Naive thymus-derived CD4-positive, alpha-beta T cell (primary cell): ENCODE measurements around the gene BRPF1. TPM values are rescaled to one million over a fixed set of nuclear protein-coding genes. Genes with fewer than 3 reads are reported as not detected.
A peak's percentile ranks its signal among the peaks of the same experiment; 100 is the strongest.

Experiments used
- ATAC-seq: fragments of 150-1000 bp; cut with Tn5 transposase; 2 replicates; pipeline ENCODE4 v1.10.0; 2021; ENCODE audit warnings: mild to moderate bottlenecking, moderate library complexity
- CTCF ChIA-PET: fragments of 350-600 bp; sonication (Branson Sonifier 250); formaldehyde crosslinking; loops from one replicate; lab custom pipeline; 2021; ENCODE audit warnings: antibody characterized with exemption; lab: Charles Lee
- POLR2A ChIA-PET: fragments of 350-600 bp; sonication (Branson Sonifier 250); formaldehyde crosslinking; loops from one replicate; lab custom pipeline; 2021; ENCODE audit warnings: antibody characterized with exemption, inconsistent platforms; lab: Charles Lee
- DNase-seq, 9 donors: peaks; one replicate each; pipeline versions ENCODE4 v3.0.0 to v3.0.0-alpha.2; 2020 to 2022; ENCODE audit warnings: mixed read lengths in 1 of 9
- H3K27ac ChIP-seq: one replicate; pipeline ENCODE4 v1.7.0; 2013; ENCODE audit warnings: mild to moderate bottlenecking, low read depth, low read length, moderate library complexity
- H3K27me3 ChIP-seq, 2 donors: one replicate each; pipeline ENCODE4 v1.7.0; 2013; ENCODE audit warnings: low read length in 2 of 2, mild to moderate bottlenecking in 2 of 2, moderate library complexity in 2 of 2; ENCODE audit not compliant: control insufficient read depth in 2 of 2, insufficient read depth in 2 of 2
- H3K36me3 ChIP-seq, 3 experiments: 1 replicate in 2 of 3; 2 replicates in 1 of 3; pipeline ENCODE4 v1.7.0; 2013; ENCODE audit warnings: low read length in 3 of 3, mild to moderate bottlenecking in 3 of 3, moderate library complexity in 1 of 3; ENCODE audit not compliant: insufficient read depth in 3 of 3, control insufficient read depth in 2 of 3
- H3K4me1 ChIP-seq, 2 donors: one replicate each; pipeline ENCODE4 v1.7.0; 2013; ENCODE audit warnings: low read length in 2 of 2, mild to moderate bottlenecking in 2 of 2, moderate library complexity in 1 of 2; ENCODE audit not compliant: control insufficient read depth in 2 of 2, insufficient read depth in 2 of 2
- H3K4me3 ChIP-seq: 2 replicates; pipeline ENCODE4 v1.7.0; 2013; ENCODE audit warnings: mild to moderate bottlenecking, low read length
- H3K9me3 ChIP-seq, 3 experiments: 1 replicate in 2 of 3; 2 replicates in 1 of 3; pipeline ENCODE4 v1.7.0; 2013; ENCODE audit warnings: low read length in 3 of 3; ENCODE audit not compliant: control insufficient read depth in 2 of 3
- H3K27ac Mint-ChIP-seq, 9 donors: one replicate each; pipeline ENCODE4 v1.8.0; 2020 to 2022; ENCODE audit warnings: mixed read lengths in 9 of 9, mild to moderate bottlenecking in 8 of 9, moderate library complexity in 5 of 9, inconsistent platforms in 2 of 9
- H3K27me3 Mint-ChIP-seq, 5 donors: one replicate each; pipeline ENCODE4 v1.8.0; 2021 to 2022; ENCODE audit warnings: mixed read lengths in 5 of 5, mild to moderate bottlenecking in 1 of 5
- H3K36me3 Mint-ChIP-seq, 5 donors: one replicate each; pipeline ENCODE4 v1.8.0; 2020 to 2022; ENCODE audit warnings: mixed read lengths in 5 of 5, mild to moderate bottlenecking in 3 of 5, inconsistent platforms in 1 of 5
- H3K4me1 Mint-ChIP-seq, 7 donors: one replicate each; pipeline ENCODE4 v1.8.0; 2020 to 2022; ENCODE audit warnings: mixed read lengths in 7 of 7, mild to moderate bottlenecking in 3 of 7, inconsistent platforms in 1 of 7
- H3K4me3 Mint-ChIP-seq, 10 donors: one replicate each; pipeline ENCODE4 v1.8.0; 2020 to 2022; ENCODE audit warnings: mild to moderate bottlenecking in 10 of 10, mixed read lengths in 10 of 10, moderate library complexity in 6 of 10, inconsistent platforms in 2 of 10
- H3K9me3 Mint-ChIP-seq, 11 donors: one replicate each; pipeline ENCODE4 v1.8.0; 2020 to 2022; ENCODE audit warnings: mixed read lengths in 11 of 11, mild to moderate bottlenecking in 4 of 11, inconsistent platforms in 1 of 11, moderate library complexity in 1 of 11
- intact Hi-C, 2 donors: fragments of 100-400 bp; cut with micrococcal nuclease; formaldehyde crosslinking; loops; one replicate each; pipeline ENCODE4 v1.15.1; 2023
- polyA plus RNA-seq, 2 donors: library from polyadenylated mRNA; unstranded; fragments of 300-500 nt; fragmentation: Illumina TruSeq; gene quantifications; one replicate each; pipeline ENCODE4 v1.2.3, GENCODE V29; 2021
- total RNA-seq, 6 experiments: library from RNA in 5 of 6; stranded (reverse) in 5 of 6; gene quantifications; 1 replicate in 5 of 6; 2 replicates in 1 of 6; pipeline ENCODE4 v1.2.3 and lab custom pipeline; 2021 to 2026

The BRPF1 gene
- total and polyA plus RNA-seq, 7 experiments from 2014 or later: 9.2 to 42.4 (median 33.1) TPM

- no peaks in the 10 kb centered on the region for H3K27me3 ChIP-seq
- H3K4me1 ChIP-seq: no peaks in the 10 kb centered on the region
These were observed 39.1 kb upstream of the BRPF1 start for GRCh38 chr3:9692416-9692815.

DNA sequence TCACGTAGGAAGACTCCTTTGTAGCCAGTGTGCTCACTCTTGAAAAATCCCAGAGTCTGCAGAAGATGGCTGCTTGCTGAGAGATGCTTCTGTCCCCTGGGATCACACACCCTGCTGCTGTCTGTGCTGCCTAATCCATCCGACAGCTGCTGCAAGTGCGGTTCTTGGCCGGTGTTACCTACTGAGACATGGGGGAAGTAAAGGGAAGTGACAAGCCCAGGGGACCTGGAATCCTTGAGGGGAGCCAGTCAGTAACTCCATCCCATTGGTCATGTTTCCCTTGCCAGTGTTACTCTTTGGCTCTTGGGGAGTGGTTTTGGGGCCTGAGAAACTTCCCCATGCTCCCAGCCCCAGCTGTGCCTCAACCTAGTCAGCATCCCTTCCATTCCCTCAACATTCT lies 36.2 kb upstream of the BRPF1 start:
- peak overlapping the region in 1 of 9 donors; percentile 58 for H3K27ac Mint-ChIP-seq
- H3K4me1 ChIP-seq: no peaks in the 10 kb centered on the region
- H3K4me1 Mint-ChIP-seq: peaks cover 0 to 2% (median 0%) of the 10 kb centered on the region in 7 donors
- H3K36me3 Mint-ChIP-seq: peaks cover 8 to 75% (median 24%) of the 10 kb centered on the region in 5 donors
- ChIA-PET CTCF (no interaction called here), POLR2A (no interaction called here)
- H3K27me3 Mint-ChIP-seq: no peaks in the 10 kb centered on the region
- intact Hi-C loops: no loop called here
- no peak for ATAC-seq
- no peak overlapping the region for H3K27ac ChIP-seq
- H3K9me3 Mint-ChIP-seq: peaks cover 0 to 3% (median 0%) of the 10 kb centered on the region in 11 donors
- no peaks in the 10 kb centered on the region for H3K9me3 ChIP-seq
- no peak overlapping the region for H3K4me3 ChIP-seq
- peaks cover 0 to 91% (median 18%) of the 10 kb centered on the region in 3 experiments for H3K36me3 ChIP-seq
- no peak overlapping the region for H3K4me3 Mint-ChIP-seq
- DNase-seq: no peak
- no peaks in the 10 kb centered on the region for H3K27me3 ChIP-seq

More at GRCh38 chr3:9692416-9692815, 39.1 kb upstream of the BRPF1 start:
- Histone ChIP-seq H3K27ac (no peak overlapping the region), H3K4me3 (no peak overlapping the region), H3K9me3 (no peaks in the 10 kb centered on the region), H3K36me3 (peaks cover 20 to 100% (median 28%) of the 10 kb centered on the region in 3 experiments)
- ChIA-PET POLR2A (no interaction called here), CTCF (no interaction called here)
- peaks cover 0 to 2% (median 0%) of the 10 kb centered on the region in 7 donors for H3K4me1 Mint-ChIP-seq
- H3K27me3 Mint-ChIP-seq: no peaks in the 10 kb centered on the region
- intact Hi-C loops: no loop called here
- no peak overlapping the region for H3K27ac Mint-ChIP-seq
- ATAC-seq (no peak), DNase-seq (no peak)
- H3K9me3 Mint-ChIP-seq: peaks cover 0 to 3% (median 0%) of the 10 kb centered on the region in 11 donors
- no peak overlapping the region for H3K4me3 Mint-ChIP-seq
- H3K36me3 Mint-ChIP-seq: peaks cover 12 to 76% (median 20%) of the 10 kb centered on the region in 5 donors

- peak overlapping the region in 3 of 9 donors; percentile 36 to 58 (median 48) for H3K27ac Mint-ChIP-seq
- H3K27me3 ChIP-seq: no peaks in the 10 kb centered on the region
- peaks cover 0 to 2% (median 0%) of the 10 kb centered on the region in 7 donors for H3K4me1 Mint-ChIP-seq
- peaks cover 0 to 91% (median 14%) of the 10 kb centered on the region in 3 experiments for H3K36me3 ChIP-seq
- no peaks in the 10 kb centered on the region for H3K9me3 ChIP-seq
- CTCF ChIA-PET: no interaction called here
- no peak for DNase-seq
- intact Hi-C loops: no loop called here
- H3K27ac ChIP-seq: no peak overlapping the region
- POLR2A ChIA-PET: no interaction called here
- no peaks in the 10 kb centered on the region for H3K27me3 Mint-ChIP-seq
- H3K9me3 Mint-ChIP-seq: peaks cover 0 to 3% (median 0%) of the 10 kb centered on the region in 11 donors
- H3K4me3 ChIP-seq: no peak overlapping the region
- no peak overlapping the region for H3K4me3 Mint-ChIP-seq
- H3K36me3 Mint-ChIP-seq: peaks cover 8 to 72% (median 25%) of the 10 kb centered on the region in 5 donors
- ATAC-seq: no peak
- H3K4me1 ChIP-seq: no peaks in the 10 kb centered on the region
These were observed 35.8 kb upstream of the BRPF1 start for GRCh38 chr3:9695746-9696145.

GRCh38 chr3:9696480-9697220 lies 34.9 kb upstream of the BRPF1 start:
- Histone ChIP-seq H3K4me3 (no peak overlapping the region), H3K4me1 (no peaks in the 10 kb centered on the region), H3K27me3 (no peaks in the 10 kb centered on the region), H3K9me3 (no peaks in the 10 kb centered on the region), H3K27ac (no peak overlapping the region), H3K36me3 (peaks cover 0 to 90% (median 8%) of the 10 kb centered on the region in 3 experiments)
- no peak for DNase-seq
- ChIA-PET POLR2A (interaction anchor here (0.6 kb wide), 1 partner anchor 1601 kb away, joined by 3 read pairs; no protein-coding TSS in a partner anchor), CTCF (no interaction called here)
- no peaks in the 10 kb centered on the region for H3K27me3 Mint-ChIP-seq
- H3K4me3 Mint-ChIP-seq: no peak overlapping the region
- peak overlapping the region in 1 of 9 donors; percentile 48 for H3K27ac Mint-ChIP-seq
- peaks cover 0 to 2% (median 0%) of the 10 kb centered on the region in 7 donors for H3K4me1 Mint-ChIP-seq
- peaks cover 0 to 3% (median 0%) of the 10 kb centered on the region in 11 donors for H3K9me3 Mint-ChIP-seq
- peaks cover 8 to 75% (median 31%) of the 10 kb centered on the region in 5 donors for H3K36me3 Mint-ChIP-seq
- ATAC-seq: no peak
- intact Hi-C loops: no loop called here

DNA sequence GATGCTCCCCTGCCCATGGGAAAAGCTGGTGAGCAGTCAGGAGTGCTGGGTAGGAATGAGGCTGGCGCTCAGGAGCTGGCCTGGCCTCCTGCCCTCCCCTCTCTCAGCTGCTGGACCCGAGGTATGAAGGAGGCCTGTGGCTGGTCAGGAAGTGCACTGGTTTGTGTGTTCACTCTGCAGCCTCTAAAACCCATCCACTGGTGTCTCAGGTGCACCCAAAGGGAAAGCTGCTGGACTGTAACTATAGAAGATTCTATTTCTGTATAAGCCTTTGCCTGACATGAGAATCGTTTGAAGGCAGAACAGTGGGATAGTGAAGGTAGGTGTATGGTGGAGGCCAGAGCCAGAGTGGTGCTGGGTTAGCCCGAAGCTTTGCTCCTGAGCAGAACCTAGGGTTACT lies 33.6 kb upstream of the BRPF1 start:
- Mint-ChIP-seq H3K4me1 (peaks cover 0 to 3% (median 0%) of the 10 kb centered on the region in 7 donors), H3K27ac (no peak overlapping the region), H3K9me3 (peaks cover 0 to 3% (median 0%) of the 10 kb centered on the region in 11 donors), H3K4me3 (no peak overlapping the region), H3K27me3 (peaks cover 0 to 2% (median 2%) of the 10 kb centered on the region in 5 donors), H3K36me3 (peaks cover 15 to 76% (median 35%) of the 10 kb centered on the region in 5 donors)
- no peak overlapping the region for H3K27ac ChIP-seq
- ATAC-seq: no peak
- peaks cover 0 to 86% (median 13%) of the 10 kb centered on the region in 3 experiments for H3K36me3 ChIP-seq
- no peaks in the 10 kb centered on the region for H3K27me3 ChIP-seq
- intact Hi-C loops: no loop called here
- DNase-seq: no peak
- ChIA-PET CTCF (no interaction called here), POLR2A (no interaction called here)
- H3K9me3 ChIP-seq: no peaks in the 10 kb centered on the region
- no peak overlapping the region for H3K4me3 ChIP-seq
- H3K4me1 ChIP-seq: no peaks in the 10 kb centered on the region

GRCh38 chr3:9698293-9698692 lies 33.2 kb upstream of the BRPF1 start:
- ChIA-PET POLR2A (interaction anchor here (0.7 kb wide), 1 partner anchor 287 kb away, joined by 4 read pairs; no protein-coding TSS in a partner anchor), CTCF (interaction anchor here (0.7 kb wide), 1 partner anchor 31 kb away, joined by 4 read pairs; no protein-coding TSS in a partner anchor)
- no peaks in the 10 kb centered on the region for H3K4me1 ChIP-seq
- no peak overlapping the region for H3K4me3 Mint-ChIP-seq
- peaks cover 0 to 82% (median 13%) of the 10 kb centered on the region in 3 experiments for H3K36me3 ChIP-seq
- ATAC-seq: no peak
- H3K4me3 ChIP-seq: no peak overlapping the region
- H3K4me1 Mint-ChIP-seq: peaks cover 0 to 6% (median 4%) of the 10 kb centered on the region in 7 donors
- peaks cover 19 to 76% (median 38%) of the 10 kb centered on the region in 5 donors for H3K36me3 Mint-ChIP-seq
- no peak for DNase-seq
- H3K27me3 ChIP-seq: no peaks in the 10 kb centered on the region
- no peak overlapping the region for H3K27ac ChIP-seq
- no peak overlapping the region for H3K27ac Mint-ChIP-seq
- intact Hi-C loops: no loop called here
- H3K9me3 ChIP-seq: no peaks in the 10 kb centered on the region
- H3K9me3 Mint-ChIP-seq: peaks cover 0 to 3% (median 0%) of the 10 kb centered on the region in 11 donors
- H3K27me3 Mint-ChIP-seq: peaks cover 1 to 6% (median 6%) of the 10 kb centered on the region in 5 donors
